ENCODE results near the gene LTB4R2. TPM values are rescaled to one million over a fixed set of nuclear protein-coding genes. Genes with fewer than 3 reads are reported as not detected.

LTB4R2 gene
- total and polyA plus RNA-seq, 7 donors: 0.08 to 2.3 (median 0.96) TPM

GRCh38 chr14:24282736-24283135, 27.2 kb upstream of the LTB4R2 start:
- no peaks in the 10 kb centered on the region for H3K4me1 ChIP-seq
- H3K36me3 ChIP-seq (ENCODE audit: insufficient read depth in 1 of 2, low read depth in 1 of 2): no peaks in the 10 kb centered on the region
- H3K4me3 ChIP-seq: no peak overlapping the region
- TF ChIP-seq CTCF (IDR thresholded peaks at IDR 0.05): no peak
- ATAC-seq: no peak
- H3K27me3 ChIP-seq (ENCODE audit: insufficient read depth in 3 of 3, low read length in 2 of 3): no peaks in the 10 kb centered on the region
- H3K27ac ChIP-seq: no peak overlapping the region
- intact Hi-C loops (cut with DNase I): no loop called here
- no peak for DNase-seq
- 53 to 60% (median 56%) methylated on average over 3 of the region's 3 CpGs for WGBS, 3 donors
- H3K9me3 ChIP-seq: no peaks in the 10 kb centered on the region

GRCh38 chr14:24283796-24284460, 26.0 kb upstream of the LTB4R2 start:
- no peaks in the 10 kb centered on the region for H3K36me3 ChIP-seq (ENCODE audit: insufficient read depth in 1 of 2, low read depth in 1 of 2)
- no peak overlapping the region for H3K4me3 ChIP-seq
- H3K4me1 ChIP-seq: no peaks in the 10 kb centered on the region
- no peak for TF ChIP-seq CTCF (IDR thresholded peaks at IDR 0.05)
- no peak for ATAC-seq
- H3K27ac ChIP-seq: no peak overlapping the region
- no peaks in the 10 kb centered on the region for H3K27me3 ChIP-seq (ENCODE audit: insufficient read depth in 3 of 3, low read length in 2 of 3)
- no peaks in the 10 kb centered on the region for H3K9me3 ChIP-seq
- 82 to 83% (median 83%) methylated on average over 5 of the region's 5 CpGs for WGBS, 3 donors
- intact Hi-C loops (cut with DNase I): no loop called here
- no peak for DNase-seq

GRCh38 chr14:24284501-24285035, 25.4 kb upstream of the LTB4R2 start:
- H3K27me3 ChIP-seq (ENCODE audit: insufficient read depth in 3 of 3, low read length in 2 of 3): no peaks in the 10 kb centered on the region
- no peak for TF ChIP-seq CTCF (IDR thresholded peaks at IDR 0.05)
- intact Hi-C loops (cut with DNase I): no loop called here
- ATAC-seq (no peak), DNase-seq (no peak)
- H3K4me3 ChIP-seq: no peak overlapping the region
- H3K27ac ChIP-seq: no peak overlapping the region
- H3K36me3 ChIP-seq (ENCODE audit: insufficient read depth in 1 of 2, low read depth in 1 of 2): peaks cover 0 to 4% of the 10 kb centered on the region in 2 donors
- no peaks in the 10 kb centered on the region for H3K9me3 ChIP-seq
- no peaks in the 10 kb centered on the region for H3K4me1 ChIP-seq
- WGBS, 3 donors: 39 to 50% (median 46%) methylated on average over 10 to 11 of the region's 11 CpGs

GRCh38 chr14:24285351-24285750, 24.6 kb upstream of the LTB4R2 start:
- no peak overlapping the region for H3K4me3 ChIP-seq
- no peaks in the 10 kb centered on the region for H3K27me3 ChIP-seq (ENCODE audit: insufficient read depth in 3 of 3, low read length in 2 of 3)
- H3K9me3 ChIP-seq: no peaks in the 10 kb centered on the region
- no peak for DNase-seq
- no peak for TF ChIP-seq CTCF (IDR thresholded peaks at IDR 0.05)
- H3K36me3 ChIP-seq (ENCODE audit: insufficient read depth in 1 of 2, low read depth in 1 of 2): peaks cover 0 to 12% of the 10 kb centered on the region in 2 donors
- intact Hi-C loops (cut with DNase I): no loop called here
- no peak overlapping the region for H3K27ac ChIP-seq
- no peak for ATAC-seq
- H3K4me1 ChIP-seq: no peaks in the 10 kb centered on the region
- 73 to 78% (median 75%) methylated on average over 4 of the region's 4 CpGs for WGBS, 3 donors

GRCh38 chr14:24286996-24287395, 22.9 kb upstream of the LTB4R2 start:
- H3K27me3 ChIP-seq (ENCODE audit: insufficient read depth in 3 of 3, low read length in 2 of 3): no peaks in the 10 kb centered on the region
- intact Hi-C loops (cut with DNase I): no loop called here
- 83 to 89% (median 83%) methylated on average over 5 of the region's 5 CpGs for WGBS, 3 donors
- H3K9me3 ChIP-seq: no peaks in the 10 kb centered on the region
- H3K36me3 ChIP-seq (ENCODE audit: insufficient read depth in 1 of 2, low read depth in 1 of 2): peaks cover 0 to 28% of the 10 kb centered on the region in 2 donors
- no peak overlapping the region for H3K27ac ChIP-seq
- ATAC-seq: peak in 1 of 4 donors; percentile 32
- H3K4me3 ChIP-seq: no peak overlapping the region
- no peak for TF ChIP-seq CTCF (IDR thresholded peaks at IDR 0.05)
- no peak for DNase-seq
- no peaks in the 10 kb centered on the region for H3K4me1 ChIP-seq
